GM15510 (cell line): Measurements from ENCODE around the gene KANSL1L.

Source experiments
- POLR2A ChIP-seq: IDR thresholded peaks from 3 replicates; pipeline ENCODE4 v1.6.1; 2011; ENCODE audit warnings: borderline replicate concordance; ENCODE audit not compliant: insufficient read length; ENCODE audit errors: extremely low read depth

KANSL1L gene

DNA sequence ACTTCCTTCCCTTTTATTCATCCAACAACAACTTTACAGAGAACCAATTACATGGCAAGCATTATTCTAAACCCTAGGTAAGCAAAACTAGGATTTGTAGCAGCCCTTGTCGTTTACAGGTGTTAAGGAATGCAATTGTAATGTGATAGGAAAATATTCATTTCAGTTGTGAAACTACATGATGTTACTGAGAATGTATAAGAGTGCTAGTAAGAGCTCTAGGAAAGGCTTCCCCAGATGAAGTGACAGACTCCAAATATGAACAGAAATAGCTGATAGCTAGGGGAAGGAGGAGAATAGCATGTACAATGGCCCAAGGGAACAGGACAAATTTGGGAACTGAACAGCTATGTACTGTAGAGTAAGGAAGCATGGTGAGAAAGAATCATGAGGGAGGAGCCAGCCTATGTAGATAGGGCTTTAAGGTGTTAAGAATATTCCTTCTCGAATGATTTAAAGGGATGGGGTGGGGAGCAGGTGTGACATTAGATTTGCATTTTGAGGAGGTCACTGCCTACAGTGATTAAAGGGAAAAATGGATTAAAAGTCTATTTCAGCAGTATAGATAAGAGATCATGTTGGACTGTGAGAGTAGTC lies 137.0 kb downstream of the KANSL1L start:
- no peak for TF ChIP-seq POLR2A

DNA sequence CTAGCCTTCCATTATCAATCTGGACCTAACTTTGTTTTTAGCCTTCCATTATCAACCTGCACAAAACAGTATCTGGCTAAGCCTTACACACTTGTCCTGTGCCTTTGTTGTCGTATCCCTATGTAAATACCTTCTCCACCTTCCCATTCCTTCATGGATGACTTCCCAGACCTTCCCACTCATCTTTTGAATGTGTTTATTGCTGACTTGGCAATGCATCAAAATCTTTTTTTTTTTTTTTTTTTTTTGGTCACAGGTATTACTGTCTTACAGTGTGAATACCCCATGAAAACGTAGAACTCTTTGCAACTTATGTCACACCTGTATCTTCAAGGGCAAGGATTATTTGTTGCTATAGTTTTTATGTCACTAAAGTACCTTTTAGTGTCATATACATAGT lies 143.0 kb downstream of the KANSL1L start:
- no peak for TF ChIP-seq POLR2A

DNA sequence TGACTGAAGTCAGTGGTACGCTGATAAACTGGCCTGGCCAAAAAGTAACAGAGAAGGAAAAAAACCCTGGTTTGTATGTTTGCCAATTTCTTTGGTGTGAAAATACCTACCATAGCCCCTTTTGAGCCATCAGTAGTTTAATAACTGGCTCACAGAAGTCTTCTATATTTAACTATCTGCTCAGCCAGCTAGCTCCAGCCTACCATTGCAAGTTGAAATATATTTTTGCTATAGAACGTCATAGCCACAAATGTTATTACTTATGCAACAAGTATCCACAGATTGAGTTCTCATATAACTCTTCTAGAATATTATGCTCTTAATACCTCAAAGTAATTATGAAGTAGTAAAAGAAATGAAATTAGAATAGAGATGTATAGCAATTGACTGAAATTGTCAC lies 143.6 kb downstream of the KANSL1L start:
- no peak for TF ChIP-seq POLR2A

DNA sequence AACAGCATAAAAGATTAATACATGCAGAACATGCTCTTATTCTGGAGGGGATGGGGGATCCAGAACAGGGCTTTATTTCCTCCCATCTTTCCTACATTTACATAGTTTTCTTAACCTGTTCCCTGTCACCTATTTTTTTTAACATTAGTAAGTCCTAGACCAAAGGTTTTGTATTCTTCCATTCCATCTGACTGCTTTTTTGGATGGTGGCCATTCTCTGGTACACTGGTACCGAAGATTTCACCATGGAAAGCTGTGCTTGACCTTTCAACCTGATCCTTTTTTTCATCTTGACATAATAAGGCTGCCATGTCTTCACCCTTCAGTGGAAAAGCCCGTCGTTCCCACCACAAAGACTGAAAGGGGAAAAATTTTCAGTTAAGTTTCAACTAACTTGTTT lies 148.4 kb downstream of the KANSL1L start:
- TF ChIP-seq POLR2A: no peak

DNA sequence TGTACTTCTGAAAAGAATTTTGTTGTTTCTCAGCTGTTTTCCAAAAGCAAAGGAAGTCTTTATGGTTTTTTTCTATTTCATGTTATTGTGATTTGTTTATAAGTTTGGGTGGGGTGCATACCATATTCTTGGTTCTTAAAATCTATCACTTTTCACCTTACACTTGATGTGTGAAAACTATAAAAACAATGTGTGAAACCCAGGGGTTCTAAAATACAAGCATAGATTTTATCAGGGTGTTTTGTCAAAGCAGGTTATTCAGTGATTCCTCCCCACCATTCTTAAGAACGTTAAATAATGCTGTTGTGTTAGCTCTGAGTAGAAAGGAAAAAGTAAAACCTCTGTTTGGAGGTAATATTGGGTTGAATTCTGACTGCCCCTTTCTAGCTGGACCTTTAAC lies 151.1 kb downstream of the KANSL1L start:
- TF ChIP-seq POLR2A: no peak

DNA sequence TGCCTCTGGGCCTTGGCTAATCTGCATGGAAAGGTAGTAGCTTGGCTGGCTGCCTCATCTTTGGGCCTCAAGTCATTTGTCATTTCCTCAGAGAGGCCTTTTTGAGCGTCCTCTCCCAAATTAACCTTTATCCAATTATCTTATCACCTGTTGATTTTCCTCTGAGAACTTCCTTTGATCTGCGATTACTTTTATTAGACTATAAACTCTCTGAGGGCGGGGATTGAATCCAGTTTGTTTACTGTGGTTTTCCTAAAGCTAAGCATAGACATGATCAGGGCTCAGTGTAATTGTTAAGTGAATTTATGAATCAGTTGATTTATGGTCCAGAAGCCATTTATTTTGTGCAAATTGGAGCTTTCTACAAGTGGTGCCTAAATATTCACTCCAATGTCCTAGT lies 161.3 kb downstream of the KANSL1L start:
- TF ChIP-seq POLR2A: no peak

DNA sequence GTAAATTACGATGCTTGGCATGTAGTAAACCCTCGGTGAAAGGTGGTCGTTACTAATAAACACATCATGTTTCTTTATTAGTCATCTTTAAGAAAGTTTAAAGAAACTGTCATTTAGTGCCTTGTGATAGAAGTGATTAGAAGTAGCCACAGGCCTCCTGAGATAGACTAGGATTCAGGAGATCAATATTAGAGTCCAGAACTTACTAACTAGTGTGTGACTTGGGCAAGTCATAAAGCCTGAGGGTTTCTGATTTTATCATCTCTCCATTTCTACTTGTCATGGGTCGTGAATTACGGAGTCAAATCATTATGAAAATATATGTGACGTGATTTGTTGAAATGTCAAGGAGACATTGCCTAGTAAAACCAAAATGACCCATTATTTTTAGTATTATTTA lies 162.1 kb downstream of the KANSL1L start:
- no peak for TF ChIP-seq POLR2A

DNA sequence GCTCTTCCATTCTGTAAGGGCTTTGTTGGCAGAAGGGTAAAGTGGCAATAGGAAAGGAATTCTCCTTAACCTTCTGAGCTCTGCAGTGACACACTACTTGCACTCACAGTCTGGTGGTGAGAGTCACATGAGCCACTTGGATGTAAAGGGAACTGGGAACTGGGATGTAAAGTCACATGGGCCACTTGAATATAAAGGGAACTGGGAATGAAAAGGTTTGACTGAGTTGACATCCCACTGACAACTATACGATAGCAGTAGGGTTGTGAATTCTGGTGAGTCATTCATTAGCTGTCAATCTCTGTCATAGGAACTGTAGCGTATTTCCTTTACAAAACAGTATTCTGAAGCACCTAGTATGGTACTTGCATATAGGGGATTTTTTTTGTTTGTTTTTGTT lies 163.3 kb downstream of the KANSL1L start:
- no peak for TF ChIP-seq POLR2A

DNA sequence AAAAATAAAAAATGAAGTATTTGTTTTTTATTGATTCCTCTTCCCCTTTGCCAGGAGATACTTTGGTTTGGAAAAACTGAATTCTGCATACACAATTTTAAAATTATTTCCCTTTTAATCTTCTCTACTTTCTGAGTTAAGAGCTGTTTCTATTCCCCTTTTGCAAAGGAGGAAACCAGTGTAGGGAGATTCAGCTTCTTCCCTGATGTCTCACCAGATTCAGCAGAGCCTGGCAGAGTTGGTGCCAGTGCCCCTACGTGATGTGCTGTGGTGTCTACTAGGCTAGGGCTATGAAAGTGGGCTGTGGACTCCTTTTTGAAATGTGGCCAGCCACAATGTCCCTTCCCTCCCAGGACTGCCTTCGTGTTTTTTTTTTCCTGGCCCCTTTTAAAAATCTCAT lies 166.3 kb downstream of the KANSL1L start:
- TF ChIP-seq POLR2A: no peak

DNA sequence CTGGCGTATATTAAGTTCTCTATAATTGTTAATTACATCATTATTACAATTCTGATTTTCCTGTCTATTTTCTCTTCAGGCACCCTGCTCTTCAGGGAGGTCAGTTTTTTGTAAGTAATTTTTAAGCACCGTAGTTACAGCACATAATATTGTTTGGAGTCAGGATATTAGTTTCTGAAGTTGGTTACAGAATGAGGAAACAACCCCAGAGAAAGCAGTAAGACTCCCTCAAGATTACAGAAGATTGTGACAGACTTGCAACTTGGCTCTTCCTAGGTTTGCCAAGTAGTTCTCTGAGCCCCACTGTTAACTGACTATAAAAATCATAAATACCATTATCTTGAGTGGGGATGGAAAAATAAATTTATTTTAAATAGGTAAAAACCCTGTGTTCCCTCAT lies 167.8 kb downstream of the KANSL1L start:
- TF ChIP-seq POLR2A: no peak

DNA sequence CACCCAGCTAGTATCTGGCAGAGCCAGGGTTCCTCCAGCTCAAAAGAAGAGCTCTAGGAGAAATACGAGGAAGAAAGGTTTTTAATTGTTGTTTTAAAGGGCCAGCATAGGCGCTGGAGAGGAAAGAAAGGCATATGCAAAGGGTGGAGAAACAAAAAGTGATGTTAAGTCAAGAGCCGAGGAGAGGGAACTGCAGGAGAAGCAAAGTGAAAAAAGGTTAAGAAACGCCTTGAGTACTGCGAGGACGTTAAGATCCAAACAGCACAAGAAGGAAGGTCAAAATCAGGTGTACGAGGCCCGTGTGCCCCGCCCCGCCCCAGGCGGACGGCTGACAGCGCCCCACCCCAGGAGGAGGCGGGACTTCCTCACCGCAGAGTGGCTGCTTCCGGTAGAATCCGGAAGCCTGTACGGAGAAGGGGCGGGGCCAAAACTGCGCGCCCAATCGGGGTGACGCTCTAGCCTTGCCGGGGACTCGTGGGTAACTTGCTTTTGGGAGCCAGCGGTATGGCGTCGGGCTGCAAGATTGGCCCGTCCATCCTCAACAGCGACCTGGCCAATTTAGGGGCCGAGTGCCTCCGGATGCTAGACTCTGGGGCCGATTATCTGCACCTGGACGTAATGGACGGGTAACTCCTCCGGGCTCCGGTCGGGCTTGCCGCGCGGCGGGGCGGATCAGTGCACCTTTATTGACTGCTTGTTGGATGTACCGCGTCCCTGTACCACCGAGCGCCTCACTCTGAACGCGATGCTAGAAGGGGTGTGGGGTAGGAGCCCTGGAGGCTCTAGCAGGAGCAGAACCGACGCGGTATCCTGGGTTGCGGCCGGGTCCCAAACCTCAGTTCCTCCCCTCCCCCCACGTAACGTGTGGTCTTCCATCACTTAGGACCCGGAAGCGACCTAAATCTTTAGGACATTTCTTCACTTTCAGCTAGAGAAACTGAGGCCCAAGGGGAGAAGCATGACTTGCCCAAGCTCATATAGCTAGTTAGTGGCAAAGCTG lies 168.8 kb downstream of the KANSL1L start, which contains the start of gene RPE:
Gene RPE (plus strand): TSS at position 481 of the 1,000 bp plus-strand sequence. CDS start 24 bp downstream, at position 505.
- TF ChIP-seq POLR2A: peak; percentile 69

DNA sequence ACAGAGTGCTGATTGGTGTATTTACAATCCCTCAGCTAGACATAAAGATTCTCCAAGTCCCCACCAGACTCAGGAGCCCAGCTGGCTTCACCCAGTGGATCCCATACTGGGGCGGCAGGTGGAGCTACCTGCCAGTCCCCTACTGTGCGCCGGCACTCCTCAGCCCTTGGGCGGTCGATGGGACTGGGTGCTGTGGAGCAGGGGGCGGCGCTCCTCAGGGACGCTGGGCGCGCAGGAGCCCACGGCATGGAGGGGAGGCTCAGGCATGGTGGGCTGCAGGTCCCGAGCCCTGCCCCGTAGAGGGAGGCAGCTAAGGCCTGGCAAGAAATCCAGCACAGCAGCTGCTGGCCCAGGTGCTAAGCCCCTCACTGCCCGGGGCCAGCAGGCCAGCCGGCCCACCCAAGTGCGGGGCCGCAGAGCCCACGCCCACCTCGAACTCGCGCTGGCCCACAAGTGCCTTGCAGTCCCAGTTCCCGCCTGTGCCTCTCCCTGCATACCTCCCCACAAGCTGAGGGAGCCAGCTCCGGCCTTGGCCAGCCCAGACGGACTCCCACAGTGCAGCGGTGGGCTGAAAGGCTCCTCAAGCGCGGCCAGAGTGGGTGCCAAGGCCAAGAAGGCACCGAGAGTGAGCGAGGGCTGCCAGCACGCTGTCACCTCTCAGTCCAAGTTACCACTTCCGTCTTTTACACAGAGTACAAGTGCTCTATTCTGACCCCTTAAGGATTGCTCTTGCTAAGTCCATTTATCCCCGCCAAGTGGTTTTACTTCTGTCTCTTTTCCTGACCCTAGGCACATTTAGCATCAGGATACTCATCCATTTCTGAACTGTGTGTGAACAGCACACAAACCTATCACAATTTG lies 170.5 kb downstream of the KANSL1L start:
- TF ChIP-seq POLR2A: no peak

DNA sequence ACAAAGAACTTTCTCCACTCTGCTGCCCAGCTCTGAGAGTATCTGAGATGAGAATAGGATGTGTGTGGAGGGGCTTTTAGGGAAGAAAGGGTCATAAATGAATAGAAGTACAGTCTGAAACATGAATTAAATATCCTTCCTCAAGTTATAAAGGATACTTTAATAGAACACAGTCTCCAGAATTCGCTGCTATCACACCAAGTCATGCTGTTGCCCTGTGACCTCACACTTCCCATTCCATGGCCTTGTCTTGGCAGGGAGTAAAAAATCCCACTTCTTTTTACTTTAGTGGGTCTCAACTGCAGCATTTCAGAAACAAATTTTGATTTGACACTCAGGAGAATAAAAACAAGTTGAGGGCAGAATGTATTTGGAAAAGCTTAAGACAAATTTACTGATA lies 172.6 kb downstream of the KANSL1L start:
- TF ChIP-seq POLR2A: no peak

DNA sequence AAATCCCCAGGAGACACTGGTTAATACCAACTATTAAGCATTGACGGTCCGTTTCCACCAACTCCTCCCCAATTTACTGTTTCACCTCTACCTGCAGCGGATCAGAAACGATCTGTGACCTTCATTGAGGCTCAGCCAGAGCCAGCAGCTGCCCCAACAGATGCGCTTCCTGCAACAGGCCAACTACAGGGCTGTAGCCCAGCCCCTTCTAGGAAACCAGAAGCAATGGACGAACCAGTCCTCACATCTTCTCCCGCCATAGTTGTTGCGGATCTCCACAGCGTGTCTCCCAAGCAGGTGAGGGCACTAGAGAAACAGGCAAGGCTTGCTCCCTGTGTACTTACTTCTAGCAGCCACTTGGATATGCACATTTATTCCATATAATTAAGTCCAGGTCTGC lies 177.2 kb downstream of the KANSL1L start:
- no peak for TF ChIP-seq POLR2A

DNA sequence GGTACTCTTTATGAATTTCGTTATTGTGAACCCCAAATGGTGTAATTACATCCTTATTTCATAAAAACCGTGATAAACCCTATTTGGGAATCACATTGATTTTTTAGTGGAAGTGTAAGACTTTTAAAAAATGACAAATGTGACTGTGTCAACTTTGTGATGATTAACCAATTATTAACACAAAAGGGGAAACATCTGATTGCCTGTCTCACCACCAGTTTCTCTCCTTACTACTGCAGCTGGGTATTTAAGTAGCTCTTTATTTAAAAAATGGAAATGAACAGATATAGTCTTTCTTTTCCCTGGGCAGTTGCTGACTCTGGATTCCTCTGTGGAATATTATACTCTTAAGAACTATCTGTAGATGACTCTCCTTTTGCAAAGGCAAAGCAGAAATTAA lies 180.4 kb downstream of the KANSL1L start:
- TF ChIP-seq POLR2A: no peak
